GM12864 (cell line): ENCODE measurements around the gene ZNF791.

Experiments
- DNase-seq: peaks from one replicate; pipeline ENCODE4 v3.0.0-alpha.2; 2011; ENCODE audit warnings: low read depth
- H3K4me3 ChIP-seq: 2 replicates; pipeline ENCODE4 v1.5.1; 2011; ENCODE audit warnings: mild to moderate bottlenecking, low read depth, low read length, control low read depth
- TF ChIP-seq, protein P1 (sequence below): IDR thresholded peaks from 2 replicates; pipeline ENCODE4 v1.5.1; 2011; ENCODE audit warnings: low read depth, mild to moderate bottlenecking, moderate library complexity, low read length, control low read depth, inconsistent platforms; ENCODE audit errors: missing control alignments

The ZNF791 gene

GRCh38 chr19:12657966-12658365 lies 47.2 kb downstream of the ZNF791 start:
- TF ChIP-seq, protein P1, sequence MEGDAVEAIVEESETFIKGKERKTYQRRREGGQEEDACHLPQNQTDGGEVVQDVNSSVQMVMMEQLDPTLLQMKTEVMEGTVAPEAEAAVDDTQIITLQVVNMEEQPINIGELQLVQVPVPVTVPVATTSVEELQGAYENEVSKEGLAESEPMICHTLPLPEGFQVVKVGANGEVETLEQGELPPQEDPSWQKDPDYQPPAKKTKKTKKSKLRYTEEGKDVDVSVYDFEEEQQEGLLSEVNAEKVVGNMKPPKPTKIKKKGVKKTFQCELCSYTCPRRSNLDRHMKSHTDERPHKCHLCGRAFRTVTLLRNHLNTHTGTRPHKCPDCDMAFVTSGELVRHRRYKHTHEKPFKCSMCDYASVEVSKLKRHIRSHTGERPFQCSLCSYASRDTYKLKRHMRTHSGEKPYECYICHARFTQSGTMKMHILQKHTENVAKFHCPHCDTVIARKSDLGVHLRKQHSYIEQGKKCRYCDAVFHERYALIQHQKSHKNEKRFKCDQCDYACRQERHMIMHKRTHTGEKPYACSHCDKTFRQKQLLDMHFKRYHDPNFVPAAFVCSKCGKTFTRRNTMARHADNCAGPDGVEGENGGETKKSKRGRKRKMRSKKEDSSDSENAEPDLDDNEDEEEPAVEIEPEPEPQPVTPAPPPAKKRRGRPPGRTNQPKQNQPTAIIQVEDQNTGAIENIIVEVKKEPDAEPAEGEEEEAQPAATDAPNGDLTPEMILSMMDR: no peak
- no peak for DNase-seq
- no peak overlapping the region for H3K4me3 ChIP-seq

GRCh38 chr19:12660980-12661379 lies 50.3 kb downstream of the ZNF791 start:
- DNase-seq: no peak
- H3K4me3 ChIP-seq: no peak overlapping the region
- TF ChIP-seq, protein P1: no peak

DNA sequence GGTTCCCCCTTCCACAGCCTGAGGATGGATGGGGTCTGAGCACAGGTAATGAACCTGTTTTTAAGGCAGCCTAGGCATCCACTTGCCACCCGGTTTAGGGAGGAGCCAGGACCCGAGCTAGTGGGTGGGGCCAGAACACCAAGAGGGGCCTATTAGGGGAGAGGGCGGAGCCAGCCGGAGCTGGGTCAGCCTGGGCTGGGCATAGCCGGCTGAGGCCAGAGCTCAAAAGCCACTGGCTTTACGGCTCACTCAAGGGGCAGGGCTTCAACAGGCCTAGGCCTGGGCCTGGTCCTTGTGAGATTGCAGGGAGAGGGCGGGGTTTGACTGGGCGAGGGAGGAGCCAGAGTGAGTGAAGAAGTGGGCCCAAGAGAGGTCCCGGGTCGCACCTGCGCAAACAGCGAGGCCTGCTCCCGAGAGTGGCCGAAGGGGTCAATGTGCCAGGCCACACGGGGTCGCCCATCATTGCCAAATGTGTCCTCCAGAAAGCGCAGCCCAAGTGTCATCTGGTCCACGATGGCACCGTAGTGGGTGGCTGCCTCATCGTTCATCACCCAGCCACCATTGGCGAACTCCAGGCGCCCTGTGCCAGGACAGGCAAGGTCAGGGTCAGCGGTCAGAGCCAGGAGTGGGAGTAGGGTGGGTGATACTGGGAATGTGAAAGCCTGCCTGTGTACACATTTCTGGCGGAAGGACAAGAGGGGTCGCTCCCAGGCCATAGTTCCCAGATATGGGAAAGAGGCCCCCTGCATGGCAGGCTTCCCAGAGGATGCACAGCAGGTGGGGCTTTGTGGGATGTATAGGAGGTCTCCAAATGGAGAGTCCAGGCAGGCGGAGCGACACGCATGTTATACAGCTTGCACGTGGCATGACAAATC lies 53.9 kb downstream of the ZNF791 start:
- TF ChIP-seq, protein P1: no peak
- DNase-seq: no peak

GRCh38 chr19:12665281-12665573 lies 54.5 kb downstream of the ZNF791 start:
- DNase-seq: peak; percentile 78
- H3K4me3 ChIP-seq: peak overlapping the region; percentile 95
- TF ChIP-seq, protein P1: no peak

More for the DNA sequence above, 53.9 kb downstream of the ZNF791 start:
- peak overlapping the region; percentile 95; the same call in 1 of the 2 replicates for H3K4me3 ChIP-seq

- peak overlapping the region; percentile 95 for H3K4me3 ChIP-seq
- DNase-seq: no peak
- TF ChIP-seq, protein P1: no peak
Measured at GRCh38 chr19:12665671-12666264, 55.0 kb downstream of the ZNF791 start.

DNA sequence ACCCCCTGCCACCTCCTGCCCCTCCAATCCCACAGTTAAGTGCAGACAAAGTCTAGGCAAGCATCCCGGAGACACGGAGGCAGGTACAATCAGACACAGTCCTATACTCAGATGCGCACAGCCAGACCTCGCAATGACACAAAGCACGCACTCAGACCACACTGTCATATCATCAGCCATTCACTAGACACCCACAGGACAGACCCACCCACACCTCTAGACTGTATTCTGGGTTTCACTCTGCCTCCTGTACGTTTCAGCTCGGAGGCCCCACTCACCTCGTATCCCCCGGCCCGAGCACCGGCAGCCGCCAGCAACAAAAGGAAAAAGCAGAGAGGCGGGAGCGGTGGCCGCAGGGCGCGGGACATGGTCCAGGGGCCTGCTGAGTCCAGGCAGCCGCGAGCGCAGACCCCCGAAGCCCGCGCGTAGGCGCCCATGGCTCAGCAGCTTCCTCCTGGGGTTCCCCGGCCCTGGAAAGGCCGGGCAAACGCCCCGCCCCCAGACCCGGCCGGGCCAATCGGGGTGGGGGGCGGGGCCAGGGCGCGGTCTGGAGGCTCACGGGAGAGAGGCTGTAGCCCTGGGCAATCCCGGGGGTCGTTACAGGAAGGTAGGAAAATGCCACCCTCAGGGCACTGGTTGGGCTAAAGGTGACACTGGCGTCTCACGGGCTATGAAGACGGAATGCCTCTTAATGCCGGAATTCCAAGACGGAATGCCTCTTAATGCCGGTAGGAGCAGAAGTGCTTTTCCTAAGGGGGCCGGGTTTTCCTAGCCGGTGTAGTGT lies 55.7 kb downstream of the ZNF791 start, which contains the start of the genes MAN2B1 and WDR83:
TSS of gene MAN2B1 (minus strand) at position 478 of the 784 bp plus-strand sequence. CDS start at position 437, 41 bp downstream.
TSS of gene WDR83 (plus strand) at position 543 of the 784 bp plus-strand sequence. CDS start 2,984 bp downstream, outside the sequence.
- DNase-seq: no peak
- H3K4me3 ChIP-seq: peak within 1 kb of the TSS; percentile 95
- TF ChIP-seq, protein P1: no peak
